WTC11 (cell line): ENCODE measurements around the gene NOTUM. TPM values are rescaled to one million over a fixed set of nuclear protein-coding genes. Genes with fewer than 3 reads are reported as not detected.

ENCODE experiments used
- ATAC-seq: fragments of 200-7000 bp; cut with Tn5 transposase; 2 replicates; pipeline ENCODE4 v1.10.0; 2021; ENCODE audit warnings: mild to moderate bottlenecking, moderate library complexity
- CTCF ChIA-PET: fragments of 300-600 bp; sonication (Branson Sonifier 250); formaldehyde crosslinking; loops from one replicate; lab custom pipeline; 2021; ENCODE audit warnings: antibody characterized with exemption; lab: Charles Lee
- POLR2A ChIA-PET: fragments of 350-600 bp; sonication (Branson Sonifier 250); formaldehyde crosslinking; loops from one replicate; lab custom pipeline; 2021; ENCODE audit warnings: antibody characterized with exemption; lab: Charles Lee
- DNase-seq: peaks from one replicate; pipeline ENCODE4 v3.0.0; 2021; ENCODE audit warnings: low spot score
- H3K27ac Mint-ChIP-seq: 2 replicates; pipeline ENCODE4 v1.8.0; 2021; ENCODE audit warnings: mixed read lengths
- H3K27me3 Mint-ChIP-seq: 2 replicates; pipeline ENCODE4 v1.8.0; 2021; ENCODE audit warnings: low read depth, mild to moderate bottlenecking, moderate library complexity, mixed read lengths
- H3K36me3 Mint-ChIP-seq: 2 replicates; pipeline ENCODE4 v1.8.0; 2021; ENCODE audit warnings: mixed read lengths
- H3K4me1 Mint-ChIP-seq: 2 replicates; pipeline ENCODE4 v1.8.0; 2022; ENCODE audit warnings: mixed read lengths
- H3K4me3 Mint-ChIP-seq: 2 replicates; pipeline ENCODE4 v1.8.0; 2021; ENCODE audit warnings: mild to moderate bottlenecking, moderate library complexity, mixed read lengths
- H3K9me3 Mint-ChIP-seq: 2 replicates; pipeline ENCODE4 v1.8.0; 2021; ENCODE audit warnings: mixed read lengths
- CREM ChIP-seq: sonication (generic); formaldehyde crosslinking; IDR thresholded peaks from 2 replicates; pipeline ENCODE4 v1.8.1; 2022; ENCODE audit warnings: mild to moderate bottlenecking, missing genetic modification reagents, moderate library complexity
- ETV6 ChIP-seq: sonication (generic); formaldehyde crosslinking; IDR thresholded peaks from 2 replicates; pipeline ENCODE4 v1.8.1; 2022; ENCODE audit warnings: mild to moderate bottlenecking, missing genetic modification reagents
- FOXJ3 ChIP-seq: sonication (generic); formaldehyde crosslinking; IDR thresholded peaks from 2 replicates; pipeline ENCODE4 v1.9.0; 2021; ENCODE audit warnings: missing genetic modification reagents, mild to moderate bottlenecking, borderline replicate concordance
- IRF2 ChIP-seq: sonication (generic); formaldehyde crosslinking; IDR thresholded peaks from 2 replicates; pipeline ENCODE4 v1.8.0; 2022; ENCODE audit warnings: low read depth, missing genetic modification reagents, borderline replicate concordance
- JAZF1 ChIP-seq: fragments of 250-450 bp; sonication (Bioruptor Pico); IDR thresholded peaks from 2 replicates; pipeline ENCODE4 v1.9.0; 2021; ENCODE audit warnings: moderate library complexity, mild to moderate bottlenecking, inconsistent platforms
- MXD4 ChIP-seq: fragments of 250-450 bp; sonication (Bioruptor Pico); IDR thresholded peaks from 2 replicates; pipeline ENCODE4 v1.8.0; 2021; ENCODE audit warnings: mild to moderate bottlenecking, moderate library complexity, borderline replicate concordance
- NR3C1 ChIP-seq: sonication (generic); formaldehyde crosslinking; conservative IDR thresholded peaks from 2 replicates; pipeline ENCODE4 v1.8.1; 2023; ENCODE audit warnings: low read depth, mild to moderate bottlenecking, missing genetic modification reagents
- OVOL2 ChIP-seq: fragments of 250-450 bp; sonication (Bioruptor Pico); IDR thresholded peaks from 2 replicates; pipeline ENCODE4 v1.9.0; 2021; ENCODE audit warnings: mild to moderate bottlenecking, borderline replicate concordance
- RELA ChIP-seq: sonication (generic); formaldehyde crosslinking; IDR thresholded peaks from 2 replicates; pipeline ENCODE4 v1.8.1; 2022; ENCODE audit warnings: missing genetic modification reagents, mild to moderate bottlenecking, borderline replicate concordance
- ZBTB21 ChIP-seq: sonication (generic); formaldehyde crosslinking; IDR thresholded peaks from 2 replicates; pipeline ENCODE4 v1.8.1; 2023; ENCODE audit warnings: mild to moderate bottlenecking, missing genetic modification reagents, borderline replicate concordance
- ZNF423 ChIP-seq: fragments of 250-450 bp; sonication (Bioruptor Pico); IDR thresholded peaks from 2 replicates; pipeline ENCODE4 v2.1.2; 2022; ENCODE audit warnings: mild to moderate bottlenecking, moderate library complexity
- total RNA-seq: library from RNA; stranded (reverse); gene quantifications from 3 replicates; pipeline ENCODE4 v1.2.3, GENCODE V29; 2021
- TF ChIP-seq, protein P1 (sequence below): sonication (generic); formaldehyde crosslinking; conservative IDR thresholded peaks from 2 replicates; pipeline ENCODE4 v1.8.1; 2022; ENCODE audit warnings: mild to moderate bottlenecking, missing genetic modification reagents
- TF ChIP-seq, protein P2 (sequence below): sonication (generic); formaldehyde crosslinking; IDR thresholded peaks from 2 replicates; pipeline ENCODE4 v1.8.1; 2022; ENCODE audit warnings: missing genetic modification reagents, borderline replicate concordance
- TF ChIP-seq, protein P3 (sequence below): sonication (generic); formaldehyde crosslinking; IDR thresholded peaks from 2 replicates; pipeline ENCODE4 v1.8.1; 2023; ENCODE audit warnings: mild to moderate bottlenecking, moderate library complexity, missing genetic modification reagents
- TF ChIP-seq, protein P4 (sequence below): fragments of 250-450 bp; sonication (Bioruptor Pico); IDR thresholded peaks from 2 replicates; pipeline ENCODE4 v2.1.2; 2022; ENCODE audit warnings: mild to moderate bottlenecking, moderate library complexity
- TF ChIP-seq, protein P5 (sequence below): sonication (generic); formaldehyde crosslinking; IDR thresholded peaks from 2 replicates; pipeline ENCODE4 v1.8.1; 2022; ENCODE audit warnings: mild to moderate bottlenecking, missing genetic modification reagents, moderate library complexity, borderline replicate concordance
- TF ChIP-seq, protein P6 (sequence below): sonication (generic); formaldehyde crosslinking; IDR thresholded peaks from 2 replicates; pipeline ENCODE4 v1.8.1; 2022; ENCODE audit warnings: mild to moderate bottlenecking, moderate library complexity, missing genetic modification reagents
- TF ChIP-seq, protein P7 (sequence below): fragments of 250-450 bp; sonication (Bioruptor Pico); IDR thresholded peaks from 2 replicates; pipeline ENCODE4 v1.9.0; 2021; ENCODE audit warnings: mild to moderate bottlenecking
- TF ChIP-seq, protein P8 (sequence below): sonication (generic); formaldehyde crosslinking; IDR thresholded peaks from 2 replicates; pipeline ENCODE4 v1.8.0; 2022; ENCODE audit warnings: mild to moderate bottlenecking, missing genetic modification reagents

Gene NOTUM
- total RNA-seq, 1 experiment from 2014 or later, result 1.7 TPM

DNA sequence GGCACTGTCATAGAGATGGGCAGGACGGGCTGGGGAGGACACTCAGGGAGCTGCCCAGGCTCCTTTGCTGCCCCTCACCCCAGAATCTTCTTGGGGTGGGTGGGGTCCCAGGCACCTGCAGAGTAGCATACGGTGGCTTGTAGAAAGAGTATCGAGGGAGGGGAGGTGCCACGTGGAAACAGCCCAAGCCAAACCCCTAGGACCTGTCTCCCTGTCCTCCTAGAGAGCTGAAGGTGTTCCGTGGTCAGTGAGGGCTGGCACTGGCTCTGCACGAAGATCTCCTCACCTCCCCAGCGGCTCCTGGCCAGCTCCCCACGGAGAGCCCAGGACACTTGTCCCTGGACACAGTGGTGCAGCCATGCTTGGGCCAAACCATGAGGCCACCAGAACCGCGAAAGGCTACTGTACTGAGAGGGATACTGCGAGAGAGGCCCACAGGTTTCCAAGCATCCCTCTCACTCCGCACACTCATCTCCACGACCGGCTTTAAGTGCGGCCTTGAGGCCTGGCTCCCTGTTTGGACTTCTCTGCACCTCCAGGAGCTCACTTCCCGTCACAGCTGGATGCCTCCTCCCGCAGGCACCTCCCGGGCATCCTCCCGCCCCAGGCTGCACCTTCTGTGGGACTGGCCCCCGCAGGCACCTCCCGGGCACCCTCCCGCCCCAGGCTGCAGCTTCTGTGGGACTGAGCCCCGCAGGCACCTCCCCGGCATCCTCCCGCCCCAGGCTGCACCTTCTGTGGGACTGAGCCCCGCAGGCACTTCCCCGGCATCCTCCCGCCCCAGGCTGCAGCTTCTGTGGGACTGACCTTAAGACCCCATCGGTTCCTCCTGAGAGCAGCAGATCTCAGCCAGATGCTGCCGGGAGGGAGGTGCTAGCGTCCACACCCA, 31.5 kb downstream of the NOTUM start:
- TF ChIP-seq CREM (CRISPR knock-in tag) (no peak), RELA (CRISPR knock-in tag) (no peak), OVOL2 (CRISPR knock-in tag) (no peak), JAZF1 (no peak), ZBTB21 (CRISPR knock-in tag) (no peak), MXD4 (no peak), NR3C1 (no peak), ETV6 (CRISPR knock-in tag) (no peak), FOXJ3 (CRISPR knock-in tag) (no peak), IRF2 (CRISPR knock-in tag) (no peak), ZNF423 (CRISPR knock-in tag) (no peak)
- TF ChIP-seq, protein P1, sequence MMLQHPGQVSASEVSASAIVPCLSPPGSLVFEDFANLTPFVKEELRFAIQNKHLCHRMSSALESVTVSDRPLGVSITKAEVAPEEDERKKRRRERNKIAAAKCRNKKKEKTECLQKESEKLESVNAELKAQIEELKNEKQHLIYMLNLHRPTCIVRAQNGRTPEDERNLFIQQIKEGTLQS (CRISPR knock-in tag), result no peak
- TF ChIP-seq, protein P2, sequence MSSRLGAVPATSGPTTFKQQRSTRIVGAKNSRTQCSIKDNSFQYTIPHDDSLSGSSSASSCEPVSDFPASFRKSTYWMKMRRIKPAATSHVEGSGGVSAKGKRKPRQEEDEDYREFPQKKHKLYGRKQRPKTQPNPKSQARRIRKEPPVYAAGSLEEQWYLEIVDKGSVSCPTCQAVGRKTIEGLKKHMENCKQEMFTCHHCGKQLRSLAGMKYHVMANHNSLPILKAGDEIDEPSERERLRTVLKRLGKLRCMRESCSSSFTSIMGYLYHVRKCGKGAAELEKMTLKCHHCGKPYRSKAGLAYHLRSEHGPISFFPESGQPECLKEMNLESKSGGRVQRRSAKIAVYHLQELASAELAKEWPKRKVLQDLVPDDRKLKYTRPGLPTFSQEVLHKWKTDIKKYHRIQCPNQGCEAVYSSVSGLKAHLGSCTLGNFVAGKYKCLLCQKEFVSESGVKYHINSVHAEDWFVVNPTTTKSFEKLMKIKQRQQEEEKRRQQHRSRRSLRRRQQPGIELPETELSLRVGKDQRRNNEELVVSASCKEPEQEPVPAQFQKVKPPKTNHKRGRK (CRISPR knock-in tag), result no peak
- TF ChIP-seq, protein P3, sequence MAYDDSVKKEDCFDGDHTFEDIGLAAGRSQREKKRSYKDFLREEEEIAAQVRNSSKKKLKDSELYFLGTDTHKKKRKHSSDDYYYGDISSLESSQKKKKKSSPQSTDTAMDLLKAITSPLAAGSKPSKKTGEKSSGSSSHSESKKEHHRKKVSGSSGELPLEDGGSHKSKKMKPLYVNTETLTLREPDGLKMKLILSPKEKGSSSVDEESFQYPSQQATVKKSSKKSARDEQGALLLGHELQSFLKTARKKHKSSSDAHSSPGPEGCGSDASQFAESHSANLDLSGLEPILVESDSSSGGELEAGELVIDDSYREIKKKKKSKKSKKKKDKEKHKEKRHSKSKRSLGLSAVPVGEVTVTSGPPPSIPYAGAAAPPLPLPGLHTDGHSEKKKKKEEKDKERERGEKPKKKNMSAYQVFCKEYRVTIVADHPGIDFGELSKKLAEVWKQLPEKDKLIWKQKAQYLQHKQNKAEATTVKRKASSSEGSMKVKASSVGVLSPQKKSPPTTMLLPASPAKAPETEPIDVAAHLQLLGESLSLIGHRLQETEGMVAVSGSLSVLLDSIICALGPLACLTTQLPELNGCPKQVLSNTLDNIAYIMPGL (CRISPR knock-in tag), result no peak
- TF ChIP-seq, protein P4, sequence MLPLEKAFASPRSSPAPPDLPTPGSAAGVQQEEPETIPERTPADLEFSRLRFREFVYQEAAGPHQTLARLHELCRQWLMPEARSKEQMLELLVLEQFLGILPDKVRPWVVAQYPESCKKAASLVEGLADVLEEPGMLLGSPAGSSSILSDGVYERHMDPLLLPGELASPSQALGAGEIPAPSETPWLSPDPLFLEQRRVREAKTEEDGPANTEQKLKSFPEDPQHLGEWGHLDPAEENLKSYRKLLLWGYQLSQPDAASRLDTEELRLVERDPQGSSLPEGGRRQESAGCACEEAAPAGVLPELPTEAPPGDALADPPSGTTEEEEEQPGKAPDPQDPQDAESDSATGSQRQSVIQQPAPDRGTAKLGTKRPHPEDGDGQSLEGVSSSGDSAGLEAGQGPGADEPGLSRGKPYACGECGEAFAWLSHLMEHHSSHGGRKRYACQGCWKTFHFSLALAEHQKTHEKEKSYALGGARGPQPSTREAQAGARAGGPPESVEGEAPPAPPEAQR (CRISPR knock-in tag), result no peak
- TF ChIP-seq, protein P5, sequence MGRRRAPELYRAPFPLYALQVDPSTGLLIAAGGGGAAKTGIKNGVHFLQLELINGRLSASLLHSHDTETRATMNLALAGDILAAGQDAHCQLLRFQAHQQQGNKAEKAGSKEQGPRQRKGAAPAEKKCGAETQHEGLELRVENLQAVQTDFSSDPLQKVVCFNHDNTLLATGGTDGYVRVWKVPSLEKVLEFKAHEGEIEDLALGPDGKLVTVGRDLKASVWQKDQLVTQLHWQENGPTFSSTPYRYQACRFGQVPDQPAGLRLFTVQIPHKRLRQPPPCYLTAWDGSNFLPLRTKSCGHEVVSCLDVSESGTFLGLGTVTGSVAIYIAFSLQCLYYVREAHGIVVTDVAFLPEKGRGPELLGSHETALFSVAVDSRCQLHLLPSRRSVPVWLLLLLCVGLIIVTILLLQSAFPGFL, result no peak
- TF ChIP-seq, protein P6, sequence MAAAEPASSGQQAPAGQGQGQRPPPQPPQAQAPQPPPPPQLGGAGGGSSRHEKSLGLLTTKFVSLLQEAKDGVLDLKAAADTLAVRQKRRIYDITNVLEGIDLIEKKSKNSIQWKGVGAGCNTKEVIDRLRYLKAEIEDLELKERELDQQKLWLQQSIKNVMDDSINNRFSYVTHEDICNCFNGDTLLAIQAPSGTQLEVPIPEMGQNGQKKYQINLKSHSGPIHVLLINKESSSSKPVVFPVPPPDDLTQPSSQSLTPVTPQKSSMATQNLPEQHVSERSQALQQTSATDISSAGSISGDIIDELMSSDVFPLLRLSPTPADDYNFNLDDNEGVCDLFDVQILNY (CRISPR knock-in tag), result no peak
- TF ChIP-seq, protein P7, sequence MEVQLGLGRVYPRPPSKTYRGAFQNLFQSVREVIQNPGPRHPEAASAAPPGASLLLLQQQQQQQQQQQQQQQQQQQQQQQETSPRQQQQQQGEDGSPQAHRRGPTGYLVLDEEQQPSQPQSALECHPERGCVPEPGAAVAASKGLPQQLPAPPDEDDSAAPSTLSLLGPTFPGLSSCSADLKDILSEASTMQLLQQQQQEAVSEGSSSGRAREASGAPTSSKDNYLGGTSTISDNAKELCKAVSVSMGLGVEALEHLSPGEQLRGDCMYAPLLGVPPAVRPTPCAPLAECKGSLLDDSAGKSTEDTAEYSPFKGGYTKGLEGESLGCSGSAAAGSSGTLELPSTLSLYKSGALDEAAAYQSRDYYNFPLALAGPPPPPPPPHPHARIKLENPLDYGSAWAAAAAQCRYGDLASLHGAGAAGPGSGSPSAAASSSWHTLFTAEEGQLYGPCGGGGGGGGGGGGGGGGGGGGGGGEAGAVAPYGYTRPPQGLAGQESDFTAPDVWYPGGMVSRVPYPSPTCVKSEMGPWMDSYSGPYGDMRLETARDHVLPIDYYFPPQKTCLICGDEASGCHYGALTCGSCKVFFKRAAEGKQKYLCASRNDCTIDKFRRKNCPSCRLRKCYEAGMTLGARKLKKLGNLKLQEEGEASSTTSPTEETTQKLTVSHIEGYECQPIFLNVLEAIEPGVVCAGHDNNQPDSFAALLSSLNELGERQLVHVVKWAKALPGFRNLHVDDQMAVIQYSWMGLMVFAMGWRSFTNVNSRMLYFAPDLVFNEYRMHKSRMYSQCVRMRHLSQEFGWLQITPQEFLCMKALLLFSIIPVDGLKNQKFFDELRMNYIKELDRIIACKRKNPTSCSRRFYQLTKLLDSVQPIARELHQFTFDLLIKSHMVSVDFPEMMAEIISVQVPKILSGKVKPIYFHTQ (CRISPR knock-in tag), result no peak
- TF ChIP-seq, protein P8, sequence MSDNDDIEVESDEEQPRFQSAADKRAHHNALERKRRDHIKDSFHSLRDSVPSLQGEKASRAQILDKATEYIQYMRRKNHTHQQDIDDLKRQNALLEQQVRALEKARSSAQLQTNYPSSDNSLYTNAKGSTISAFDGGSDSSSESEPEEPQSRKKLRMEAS (CRISPR knock-in tag), result no peak
- Mint-ChIP-seq H3K36me3 (peaks cover 5% of the 10 kb centered on the region; the same call in 1 of the 2 replicates), H3K27ac (no peak overlapping the region), H3K4me1 (peaks cover 16% of the 10 kb centered on the region), H3K9me3 (no peaks in the 10 kb centered on the region), H3K4me3 (peak overlapping the region; percentile 57), H3K27me3 (peaks cover 3% of the 10 kb centered on the region; the same call in 1 of the 2 replicates)
- ChIA-PET POLR2A (no interaction called here), CTCF (interaction anchor here (0.9 to 3.9 kb wide), 7 partner anchors 30 to 108 kb away, joined by 3 to 21 read pairs (median 13); partner anchors contain the start of genes DCXR and RAC3)
- ATAC-seq, result no peak
- no peak for DNase-seq
